Islet of Langerhans (tissue), 1 donor: Measurements from ENCODE around the gene AK8.

Experiments used
- FAIRE-seq: peaks from one replicate; lab custom pipeline; 2011; peaks lifted over from hg19 to GRCh38; lab: Jason Lieb, UNC

The AK8 gene

GRCh38 chr9:132857616-132858342 is 20.3 kb downstream of the AK8 start:
- no peak for FAIRE-seq

- FAIRE-seq = no peak
Observed at GRCh38 chr9:132857031-132857430, 21.1 kb downstream of the AK8 start.

- FAIRE-seq = no peak
Observed at GRCh38 chr9:132855904-132856303, 22.2 kb downstream of the AK8 start.

- FAIRE-seq = no peak
Observed at GRCh38 chr9:132854832-132855231, 23.3 kb downstream of the AK8 start.

GRCh38 chr9:132853482-132853881 is 24.6 kb downstream of the AK8 start:
- no peak for FAIRE-seq

- FAIRE-seq = no peak
Observed at GRCh38 chr9:132849185-132849706, 28.8 kb downstream of the AK8 start.

- FAIRE-seq = no peak
Observed at GRCh38 chr9:132846918-132847515, 31.1 kb downstream of the AK8 start.

GRCh38 chr9:132846109-132846917 is 31.8 kb downstream of the AK8 start:
- FAIRE-seq = no peak

- no peak for FAIRE-seq
Observed at GRCh38 chr9:132842124-132843044, 35.7 kb downstream of the AK8 start.

GRCh38 chr9:132840980-132841379 is 37.1 kb downstream of the AK8 start:
- no peak for FAIRE-seq

GRCh38 chr9:132838291-132838690 is 39.8 kb downstream of the AK8 start:
- FAIRE-seq = no peak

- FAIRE-seq = no peak
Observed at GRCh38 chr9:132837501-132838286, 40.4 kb downstream of the AK8 start.

GRCh38 chr9:132834343-132834742 is 43.7 kb downstream of the AK8 start:
- FAIRE-seq = no peak

- FAIRE-seq = no peak
Observed at GRCh38 chr9:132833550-132834121, 44.4 kb downstream of the AK8 start.

GRCh38 chr9:132832171-132832881 is 45.8 kb downstream of the AK8 start:
- no peak for FAIRE-seq

GRCh38 chr9:132828201-132828770 is 49.8 kb downstream of the AK8 start:
- no peak for FAIRE-seq

- no peak for FAIRE-seq
Observed at GRCh38 chr9:132827366-132827765, 50.7 kb downstream of the AK8 start.

GRCh38 chr9:132826621-132827365 is 51.3 kb downstream of the AK8 start:
- no peak for FAIRE-seq

- no peak for FAIRE-seq
Observed at GRCh38 chr9:132826131-132826530, 52.0 kb downstream of the AK8 start.
